NCI-H1436 (cell line): ENCODE data around the gene WDR90.
A peak's percentile ranks its signal among the peaks of the same experiment; 100 is the strongest.

Experiments
- DNase-seq: peaks from one replicate; lab custom pipeline; 2025; lab: John Stamatoyannopoulos, UW

WDR90 gene

DNA sequence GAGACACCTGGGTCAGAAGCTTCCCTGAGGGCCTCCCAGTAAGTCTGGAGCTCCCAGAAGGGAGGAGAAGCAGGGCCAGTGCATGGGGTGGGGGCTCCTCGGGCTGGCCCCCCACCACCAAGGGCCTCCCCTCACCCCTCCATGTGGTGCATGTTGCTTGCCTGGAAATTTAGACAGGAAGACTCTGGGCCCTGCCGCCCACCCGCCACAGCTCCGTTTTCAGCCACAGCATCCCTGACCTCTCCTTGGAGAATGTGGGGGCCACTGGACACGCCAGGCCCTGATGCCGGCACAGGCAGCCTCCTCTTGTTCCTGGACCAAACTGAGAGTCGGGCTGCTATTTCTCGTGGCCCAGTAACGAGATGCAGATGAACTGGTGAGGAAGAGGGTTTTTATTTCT is 10.3 kb upstream of the WDR90 start:
- no peak for DNase-seq

DNA sequence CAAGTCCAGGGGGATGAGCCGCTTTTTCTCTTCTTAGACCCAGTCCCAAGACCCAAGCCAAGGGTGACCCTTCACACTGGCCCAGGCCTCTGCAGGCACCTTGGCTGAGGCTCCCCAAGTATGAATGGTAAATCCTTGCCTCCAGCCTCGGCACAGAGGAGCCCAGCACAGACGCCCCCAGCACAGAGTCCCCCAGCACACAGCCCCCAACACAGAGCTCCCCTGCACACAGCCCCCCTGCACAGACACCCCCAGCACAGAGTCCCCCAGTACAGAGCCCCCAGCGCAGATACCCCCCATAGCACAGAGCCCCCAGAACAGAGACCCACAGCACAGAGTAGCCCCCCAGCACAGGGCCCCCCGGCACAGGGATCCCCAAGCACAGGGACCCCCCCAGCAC is 8.6 kb upstream of the WDR90 start:
- no peak for DNase-seq

DNA sequence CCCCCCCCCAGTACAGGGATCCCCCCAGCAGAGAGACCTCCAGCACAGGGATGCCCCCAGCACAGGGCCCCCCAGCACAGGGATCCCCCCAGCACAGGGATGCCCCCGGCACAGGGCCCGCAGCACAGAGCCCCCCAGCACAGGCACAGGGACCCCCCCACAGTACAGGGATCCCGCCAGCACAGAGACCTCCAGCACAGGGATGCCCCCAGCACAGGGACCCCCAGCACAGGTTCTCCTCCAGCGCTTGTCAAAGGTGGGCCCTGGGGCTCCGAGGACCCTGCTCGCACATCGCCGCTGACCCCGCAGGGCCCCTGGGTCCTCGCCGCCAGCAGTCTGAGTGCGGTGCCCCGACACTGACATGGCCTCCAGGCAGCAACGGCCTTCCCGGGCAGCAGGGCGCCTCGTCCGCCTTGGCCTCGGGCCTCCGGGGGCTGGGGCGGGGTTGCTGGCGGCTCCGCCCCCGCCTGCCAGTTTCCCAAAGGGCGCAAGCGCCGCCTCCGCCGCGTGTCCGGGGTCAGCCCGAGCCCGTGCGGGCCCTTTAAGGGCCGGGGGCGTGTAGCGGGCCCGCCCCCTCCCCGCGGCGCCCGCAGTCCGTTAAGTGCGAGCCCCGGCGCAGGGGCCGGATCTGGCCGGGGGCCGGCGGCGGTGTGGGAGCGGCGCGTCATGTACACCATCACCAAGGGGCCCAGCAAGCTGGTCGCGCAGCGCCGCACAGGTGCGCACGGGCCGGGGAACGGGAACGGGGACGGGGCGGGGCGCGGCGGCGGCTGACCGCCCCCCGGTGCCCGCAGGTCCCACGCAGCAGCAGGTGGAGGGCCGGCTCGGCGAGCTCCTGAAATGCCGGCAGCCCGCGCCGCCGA is 7.6 kb upstream of the WDR90 start, which contains the start of gene MCRIP2:
MCRIP2 (plus strand) TSS at position 503 of the 863 bp plus-strand sequence; CDS start at position 667, 164 bp downstream.
- DNase-seq: no peak

DNA sequence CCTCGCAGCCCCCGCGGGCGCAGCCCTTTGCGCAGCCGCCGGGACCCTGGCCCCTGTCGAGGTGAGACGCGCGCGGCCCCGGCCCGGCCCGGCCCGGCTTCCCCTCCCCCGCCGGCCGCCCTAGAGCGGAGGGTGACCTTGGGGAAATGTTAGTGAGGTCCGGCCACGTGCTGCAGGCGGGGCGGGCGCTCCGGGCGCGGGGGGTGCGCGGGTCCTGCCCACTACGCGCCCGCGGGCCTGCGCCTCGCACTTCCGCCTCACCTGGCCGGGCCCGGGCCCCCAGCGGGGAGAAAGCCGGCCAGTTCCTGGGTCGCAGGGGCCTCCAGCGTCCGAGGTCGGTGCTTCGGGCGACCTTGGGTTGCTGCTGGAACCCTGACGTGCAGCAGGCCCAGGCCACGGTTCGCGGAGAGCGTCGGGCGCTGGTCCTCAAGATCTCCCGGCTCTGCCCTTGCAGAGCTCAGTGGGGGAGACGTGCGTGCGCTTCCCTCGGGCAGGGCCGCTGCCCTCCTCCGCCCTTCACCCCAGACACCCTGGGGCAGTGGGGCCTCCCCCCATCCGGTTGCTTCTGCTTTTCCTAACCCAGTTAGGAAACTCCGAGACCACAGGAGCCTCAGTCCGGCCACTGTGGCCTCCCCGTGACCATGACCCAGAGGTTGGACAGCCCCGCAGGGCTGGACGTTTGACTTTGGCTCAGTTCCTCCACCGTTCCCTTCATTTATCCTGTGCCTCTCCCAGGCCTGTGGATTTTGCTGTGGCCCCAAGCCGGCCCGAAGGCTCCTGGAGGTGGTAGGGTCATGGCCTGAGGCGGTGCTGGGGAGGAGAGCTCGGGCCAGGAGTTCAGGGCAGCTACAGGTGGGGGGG is 6.7 kb upstream of the WDR90 start:
- DNase-seq: no peak

DNA sequence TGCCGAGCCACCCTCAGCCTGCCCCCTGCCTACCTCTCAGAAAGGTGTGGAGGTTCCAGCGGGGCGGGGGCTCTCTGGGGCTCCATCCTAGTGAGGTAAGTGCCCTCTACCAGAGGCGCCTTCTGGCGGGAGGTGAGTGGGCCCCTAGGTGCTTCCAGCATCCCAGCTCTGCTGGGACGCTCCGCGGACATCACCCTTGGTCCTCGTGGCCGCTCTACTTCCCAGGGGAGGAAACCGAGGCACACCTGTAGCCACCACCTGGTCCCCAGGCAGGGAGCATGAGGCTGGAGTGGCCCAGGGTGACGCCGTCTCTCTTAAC is 6.2 kb upstream of the WDR90 start:
- no peak for DNase-seq

DNA sequence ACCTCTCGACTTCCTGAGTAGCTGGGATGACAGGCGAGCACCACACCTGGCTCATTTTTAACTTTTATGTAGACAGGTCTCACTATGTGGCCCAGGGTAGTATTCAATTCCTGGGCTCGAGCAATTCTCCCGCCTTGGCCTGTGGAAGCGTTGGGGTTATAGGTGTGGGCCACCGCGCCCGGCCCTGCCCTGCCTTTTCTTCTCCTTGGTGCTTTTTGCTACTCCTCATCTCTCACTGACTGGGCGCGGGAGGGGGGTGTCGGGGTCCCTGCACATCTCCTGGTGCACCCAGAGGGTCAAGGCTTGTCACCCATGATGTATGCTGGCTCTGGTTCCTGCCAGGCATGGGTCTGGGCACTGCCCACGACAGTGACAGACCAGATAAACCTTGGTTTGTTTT is 4.6 kb upstream of the WDR90 start:
- no peak for DNase-seq

DNA sequence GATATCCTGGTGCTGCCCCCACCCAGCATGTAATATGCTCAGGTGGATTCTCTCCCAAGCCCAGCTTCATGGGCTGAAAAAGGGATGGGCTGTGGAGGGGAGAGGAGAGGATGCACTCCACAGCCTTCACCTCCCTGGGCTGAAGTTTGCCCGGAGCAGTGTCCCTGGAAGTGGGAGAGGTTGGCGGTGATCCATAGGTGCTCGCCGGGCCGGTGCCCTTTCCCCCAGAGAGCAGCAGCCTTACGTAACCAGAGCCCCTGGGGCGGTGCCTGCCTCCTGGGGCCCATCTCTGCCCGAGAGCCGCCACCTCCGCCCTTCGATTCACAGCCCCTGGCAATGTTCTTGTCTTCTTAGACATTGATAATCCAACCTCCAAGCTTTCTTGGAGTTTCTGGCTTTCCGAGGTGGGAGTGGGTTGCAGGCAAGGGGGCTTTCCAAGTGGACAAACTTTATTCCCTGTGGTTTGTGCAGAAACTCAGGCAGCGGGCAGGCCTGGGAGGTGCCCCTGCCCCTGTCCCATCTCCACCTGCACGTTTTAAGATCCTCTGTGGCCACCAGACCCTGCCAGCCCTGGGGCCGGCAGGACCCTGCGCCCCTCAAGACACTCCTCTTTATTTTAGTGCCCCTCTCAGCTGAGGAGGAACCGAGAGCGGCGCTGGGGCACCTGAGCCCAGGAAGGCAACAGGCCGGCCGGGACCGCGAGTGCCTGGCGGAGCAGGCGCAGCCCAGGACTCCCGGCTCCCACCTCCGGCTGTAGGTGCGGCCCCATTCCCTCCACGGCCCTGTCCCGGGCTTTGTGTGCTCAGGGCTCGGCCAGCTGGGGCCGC is 3.1 kb upstream of the WDR90 start:
- no peak for DNase-seq

DNA sequence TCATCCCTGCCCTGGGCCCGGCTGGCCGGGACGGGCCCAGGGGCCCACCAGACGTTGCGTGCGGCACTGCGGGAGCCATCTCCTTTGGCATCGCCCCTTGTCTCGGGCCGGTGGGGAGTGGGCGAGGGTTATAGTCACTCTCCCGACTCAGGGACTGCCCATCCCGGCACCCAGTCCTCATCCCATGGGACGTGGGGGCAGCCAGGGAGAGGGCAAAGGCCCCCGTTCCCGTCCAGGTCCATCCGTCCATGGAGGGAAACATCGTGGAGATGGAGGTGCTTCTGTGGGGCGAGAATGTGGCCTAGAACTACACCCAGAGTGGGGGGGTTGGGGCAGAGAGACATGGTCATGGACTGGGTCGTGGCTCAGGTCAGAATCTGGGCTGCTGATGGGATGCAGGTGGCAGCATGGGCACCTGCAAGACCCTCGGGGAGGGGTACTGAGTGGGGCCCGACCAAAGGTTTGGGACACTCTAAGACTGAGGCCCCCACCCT is 2.4 kb upstream of the WDR90 start:
- no peak for DNase-seq

DNA sequence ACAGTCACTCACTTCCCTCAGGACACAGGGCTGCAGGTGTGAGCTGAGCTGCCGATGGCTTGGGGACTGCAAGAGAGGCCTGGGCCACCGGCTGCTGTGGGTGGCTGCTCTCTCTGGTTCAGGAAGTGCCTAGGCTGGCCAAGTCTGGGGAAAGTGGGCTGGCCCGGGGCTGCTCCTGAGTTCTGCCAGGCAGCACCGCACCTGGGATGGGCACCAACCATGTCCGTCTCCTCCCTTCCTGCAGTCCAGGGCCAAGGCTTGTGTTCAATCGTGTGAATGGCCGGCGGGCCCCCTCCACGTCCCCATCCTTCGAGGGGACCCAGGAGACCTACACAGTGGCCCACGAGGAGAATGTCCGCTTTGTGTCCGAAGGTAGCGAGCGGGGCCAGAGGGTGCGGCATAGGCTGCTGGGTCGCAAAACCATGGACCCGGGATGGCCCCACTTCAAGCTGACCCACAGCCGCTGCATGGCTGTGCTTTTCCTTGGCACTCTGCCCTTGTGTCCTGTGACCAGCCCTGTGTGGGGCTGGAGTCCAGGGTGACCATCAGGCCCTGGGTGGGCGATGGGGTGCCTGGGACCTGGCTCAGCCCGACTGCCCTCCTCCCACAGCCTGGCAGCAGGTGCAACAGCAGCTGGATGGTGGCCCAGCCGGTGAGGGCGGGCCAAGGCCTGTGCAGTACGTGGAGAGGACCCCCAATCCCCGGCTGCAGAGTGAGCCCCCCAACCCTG is 1.8 kb upstream of the WDR90 start:
- no peak for DNase-seq

DNA sequence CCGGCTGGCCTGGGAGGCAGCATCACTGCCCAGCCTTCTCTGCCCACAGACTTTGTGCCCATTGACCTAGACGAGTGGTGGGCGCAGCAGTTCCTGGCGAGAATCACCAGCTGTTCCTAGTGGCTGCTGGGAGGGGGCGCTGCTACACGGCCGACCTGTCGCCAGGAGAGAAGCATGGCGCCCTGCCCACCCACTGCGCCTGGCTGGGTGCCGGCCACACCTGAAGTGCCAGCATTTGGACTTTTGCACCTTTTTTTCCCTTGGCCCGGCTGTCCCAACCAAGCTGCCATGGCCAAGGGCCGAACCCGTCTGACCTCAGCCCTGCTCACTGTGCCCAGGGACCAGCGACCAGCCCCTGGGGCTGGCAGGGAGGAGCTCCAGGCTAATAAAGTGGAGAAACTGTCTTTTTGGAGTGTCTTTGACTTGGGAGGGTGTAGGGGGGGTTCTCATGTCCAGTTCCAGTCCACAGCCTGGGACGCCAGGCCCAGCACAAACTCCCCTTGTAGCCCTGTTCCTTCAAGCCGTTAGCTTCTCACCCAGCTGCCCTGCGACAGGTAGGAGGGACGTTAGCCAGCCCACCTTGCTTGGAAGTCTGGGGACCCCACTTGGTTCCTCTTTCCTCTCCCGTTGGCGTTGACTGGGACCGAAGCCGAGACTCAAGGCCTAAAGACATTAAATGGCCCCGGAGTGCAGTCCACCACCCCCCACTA is 939 bp upstream of the WDR90 start:
- DNase-seq: peak; percentile 25

DNA sequence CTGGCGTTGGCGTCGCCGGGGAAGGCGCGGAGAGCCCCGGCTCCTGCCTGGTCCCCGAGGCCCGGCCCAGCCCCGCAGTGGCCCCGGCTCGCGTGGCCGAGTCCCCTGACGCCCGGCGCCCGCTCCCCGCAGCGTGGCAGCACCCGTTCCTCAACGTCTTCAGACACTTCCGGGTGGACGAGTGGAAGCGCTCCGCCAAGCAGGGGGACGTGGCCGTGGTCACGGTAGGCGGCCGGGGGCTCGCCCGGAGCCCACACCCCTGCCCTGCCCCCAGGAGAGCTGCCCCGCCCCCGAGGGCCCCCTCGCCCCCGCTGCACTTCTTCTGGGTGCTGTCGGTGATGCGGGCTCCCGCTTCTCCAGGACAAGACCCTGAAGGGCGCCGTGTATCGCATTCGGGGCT is 466 bp downstream of the WDR90 start:
- DNase-seq: no peak

DNA sequence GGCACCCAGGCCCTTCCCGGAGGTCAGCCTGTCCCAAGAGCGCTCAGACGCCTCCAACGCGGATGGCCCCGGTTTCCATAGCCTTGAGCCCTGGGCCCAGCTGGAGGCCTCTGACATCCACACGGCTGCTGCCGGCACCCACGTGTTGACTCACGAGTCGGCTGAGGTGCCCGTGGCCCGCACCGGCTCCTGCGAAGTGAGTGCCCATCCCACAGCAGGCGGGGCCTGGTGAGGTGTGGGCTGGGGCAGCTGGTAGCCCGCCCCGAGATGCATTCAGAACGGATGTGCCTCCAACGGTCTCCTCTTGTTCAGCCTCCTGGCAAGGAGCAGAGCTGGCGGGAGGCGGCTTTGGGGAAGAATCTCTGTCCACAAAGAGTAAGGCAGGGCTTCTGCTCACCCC is 2.7 kb downstream of the WDR90 start:
- DNase-seq: no peak

DNA sequence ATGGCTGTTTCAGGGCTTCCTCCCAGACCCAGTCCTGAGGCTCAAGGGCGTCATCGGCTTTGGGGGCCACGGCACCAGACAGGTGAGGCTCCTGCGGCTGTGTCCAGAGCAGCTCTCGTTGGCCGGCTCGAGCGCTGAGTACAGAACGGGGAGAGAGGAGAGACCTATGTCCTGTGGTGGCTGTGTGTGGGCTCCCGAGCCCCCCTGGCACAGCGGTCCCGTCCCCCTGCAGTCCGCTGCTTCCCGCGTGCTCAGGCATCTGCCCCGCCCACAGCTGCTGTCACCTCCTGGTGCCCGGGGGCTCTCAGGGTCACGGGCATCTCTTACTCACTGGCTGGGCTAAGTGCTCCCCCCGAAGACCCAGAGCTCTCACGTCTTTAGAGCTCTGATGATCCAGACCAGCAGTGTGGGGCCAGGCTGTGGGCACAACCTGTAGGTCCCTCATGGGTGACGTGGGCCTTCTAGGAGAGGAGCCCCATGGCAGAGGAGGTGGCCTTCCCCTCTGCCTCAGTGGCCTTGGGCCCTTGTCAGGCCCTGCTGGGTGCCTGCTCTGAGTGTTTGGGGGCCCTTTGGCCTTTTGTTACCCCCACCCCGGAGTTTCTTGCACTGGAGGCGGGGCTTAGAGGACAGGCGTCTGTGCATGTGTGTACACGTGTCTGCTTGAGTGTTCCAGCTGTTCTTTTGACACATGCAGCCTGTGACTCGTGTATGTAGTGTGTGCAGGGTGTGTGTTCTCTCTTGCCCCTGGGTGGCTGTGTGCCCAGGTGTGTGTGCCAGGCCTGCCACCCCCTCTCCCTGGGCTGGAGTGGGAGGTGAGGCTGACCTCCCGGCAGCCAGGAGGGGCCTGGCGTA is 3.5 kb downstream of the WDR90 start:
- DNase-seq: no peak

DNA sequence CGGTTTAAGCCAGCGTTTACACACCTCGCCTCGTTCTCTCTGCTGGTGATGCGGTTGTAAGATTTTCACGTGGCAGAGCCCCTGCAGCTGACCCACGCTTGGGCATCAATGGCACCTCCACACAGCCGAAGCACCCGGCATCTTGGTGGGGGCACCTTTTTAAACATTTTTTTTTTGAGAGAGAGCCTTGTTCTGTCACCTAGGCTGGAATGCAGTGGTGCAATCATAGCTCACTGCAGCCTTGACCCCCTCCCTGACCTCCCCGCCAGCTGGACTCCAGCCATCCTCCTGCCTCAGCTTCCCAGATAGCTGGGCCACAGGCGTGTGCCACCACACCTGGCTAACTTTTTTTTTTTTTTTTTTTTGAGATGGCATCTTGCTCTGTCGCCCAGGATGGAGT is 4.9 kb downstream of the WDR90 start:
- no peak for DNase-seq

DNA sequence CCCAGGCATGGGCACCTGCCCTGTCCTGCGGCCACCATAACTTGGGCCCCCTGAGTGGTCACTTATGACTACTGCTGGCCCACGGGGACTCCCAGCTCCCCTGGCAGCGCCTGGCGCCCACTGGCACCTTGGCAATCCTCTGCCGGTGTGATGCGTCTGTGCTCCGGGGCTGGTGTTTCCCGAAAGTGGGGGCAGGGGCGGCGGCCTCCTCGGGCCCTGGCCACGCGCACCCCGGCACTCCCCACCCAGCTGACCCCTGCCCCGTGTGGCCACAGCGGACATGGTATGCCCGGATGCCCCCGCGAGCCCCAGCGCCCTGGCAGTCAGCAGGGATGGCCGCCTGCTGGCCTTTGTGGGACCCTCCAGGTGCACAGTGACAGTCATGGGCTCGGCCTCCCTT is 8.3 kb downstream of the WDR90 start:
- no peak for DNase-seq

DNA sequence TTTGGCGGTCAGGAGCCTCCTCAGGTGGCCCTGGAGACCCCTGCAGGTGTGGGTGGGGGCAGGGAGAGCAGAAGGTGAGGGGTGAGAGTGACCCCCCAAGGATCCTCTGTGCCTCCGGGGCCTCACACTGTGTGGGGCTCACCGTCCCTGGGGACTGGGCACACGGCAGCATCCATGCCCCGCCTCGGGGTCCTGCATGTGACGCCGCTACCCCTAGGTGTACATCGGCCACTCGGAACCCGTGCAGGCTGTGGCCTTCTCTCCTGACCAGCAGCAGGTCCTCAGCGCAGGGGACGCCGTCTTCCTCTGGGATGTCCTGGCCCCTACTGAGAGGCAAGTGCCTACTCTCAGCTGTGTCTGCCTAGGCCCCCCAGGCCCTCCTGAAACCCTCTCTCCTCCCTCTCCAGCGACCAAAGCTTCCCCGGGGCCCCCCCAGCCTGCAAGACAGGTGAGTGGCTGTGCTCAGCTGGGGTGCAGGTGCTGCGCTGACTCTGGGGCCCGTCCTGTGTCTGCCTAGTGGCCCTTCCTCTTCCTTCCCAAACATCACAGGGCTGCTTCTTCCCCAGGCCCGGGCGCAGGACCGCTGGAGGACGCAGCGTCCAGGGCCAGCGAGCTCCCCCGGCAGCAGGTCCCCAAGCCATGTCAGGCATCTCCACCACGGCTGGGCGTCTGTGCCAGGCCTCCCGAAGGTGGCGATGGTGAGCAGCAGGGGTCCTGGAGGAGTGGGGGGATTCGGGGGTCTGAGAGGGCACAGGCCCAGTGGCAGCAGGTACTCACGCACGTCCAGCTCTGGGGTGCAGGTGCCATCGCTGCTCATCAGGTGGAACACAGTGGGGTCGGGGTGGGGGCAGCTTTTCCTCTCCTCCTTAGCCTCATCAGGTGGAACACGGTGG is 9.8 kb downstream of the WDR90 start:
- DNase-seq: no peak

DNA sequence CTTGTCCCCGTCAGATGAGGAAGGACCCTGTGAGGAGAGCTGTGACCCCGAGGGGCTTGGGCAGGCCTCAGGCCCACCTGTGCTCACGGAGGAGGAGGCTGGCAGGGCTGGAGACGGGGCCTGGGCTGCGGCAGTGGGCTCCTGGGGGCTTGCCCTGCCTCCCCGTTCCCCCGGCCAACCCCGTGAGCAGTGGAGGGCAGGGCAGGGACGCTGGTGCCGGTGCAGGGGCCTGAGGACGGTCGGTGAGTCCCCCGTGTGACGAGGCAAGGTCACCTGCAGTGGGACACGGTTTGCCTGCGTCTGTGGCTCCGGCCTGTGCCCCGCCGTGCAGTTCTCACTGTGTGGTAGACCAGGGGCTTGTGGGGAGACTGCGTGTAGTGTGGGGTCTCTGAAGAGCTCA is 10.5 kb downstream of the WDR90 start:
- DNase-seq: no peak

DNA sequence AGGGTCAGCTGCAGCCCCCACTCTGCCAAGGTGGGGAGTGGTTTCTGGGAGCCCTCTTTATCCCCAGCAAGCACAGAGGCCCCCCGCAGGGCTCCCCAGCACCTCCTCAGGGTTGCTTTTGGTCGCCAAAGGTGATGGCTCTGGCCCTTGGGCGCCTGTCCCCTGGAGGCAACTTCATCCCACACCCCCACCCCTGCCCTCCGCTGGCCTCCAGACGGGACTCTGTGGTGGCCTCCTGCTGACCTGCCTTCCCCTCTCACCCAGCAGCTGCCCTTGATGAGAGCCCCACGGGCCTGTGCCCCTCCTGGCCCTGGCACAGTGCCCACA is 10.9 kb downstream of the WDR90 start:
- no peak for DNase-seq
